ENCODE results near the gene TBC1D4. TPM values are rescaled to one million over a fixed set of nuclear protein-coding genes. Genes with fewer than 3 reads are reported as not detected.

The TBC1D4 gene
- total RNA-seq, 1 donor from 2014 or later, result 19.8 TPM

- Histone ChIP-seq H3K27ac (ENCODE audit: low read depth, low read length) (peak overlapping the region; percentile 26), H3K4me1 (ENCODE audit: control insufficient read depth in 3 of 3, insufficient read depth in 3 of 3, low read length in 3 of 3) (peaks cover 33 to 47% (median 38%) of the 10 kb centered on the region in 3 donors), H3K9ac (ENCODE audit: low read depth in 1 of 3, low read length in 3 of 3) (no peak overlapping the region), H3K36me3 (ENCODE audit: control insufficient read depth in 3 of 3, insufficient read depth in 3 of 3, low read length in 3 of 3) (no peaks in the 10 kb centered on the region), H3K27me3 (ENCODE audit: control insufficient read depth in 3 of 3, insufficient read depth in 3 of 3, low read length in 3 of 3) (no peaks in the 10 kb centered on the region), H3K9me3 (ENCODE audit: control insufficient read depth in 3 of 3, low read length in 3 of 3) (no peaks in the 10 kb centered on the region), H3K4me3 (ENCODE audit: low read length in 3 of 3) (no peak overlapping the region)
Measured at GRCh38 chr13:75414036-75414827, 67.7 kb downstream of the TBC1D4 start.

GRCh38 chr13:75411924-75412537 is 69.9 kb downstream of the TBC1D4 start:
- Histone ChIP-seq H3K36me3 (ENCODE audit: control insufficient read depth in 3 of 3, insufficient read depth in 3 of 3, low read length in 3 of 3) (no peaks in the 10 kb centered on the region), H3K9ac (ENCODE audit: low read depth in 1 of 3, low read length in 3 of 3) (no peak overlapping the region), H3K4me3 (ENCODE audit: low read length in 3 of 3) (no peak overlapping the region), H3K27ac (ENCODE audit: low read depth, low read length) (peak overlapping the region; percentile 91), H3K9me3 (ENCODE audit: control insufficient read depth in 3 of 3, low read length in 3 of 3) (no peaks in the 10 kb centered on the region), H3K4me1 (ENCODE audit: control insufficient read depth in 3 of 3, insufficient read depth in 3 of 3, low read length in 3 of 3) (peaks cover 15 to 38% (median 20%) of the 10 kb centered on the region in 3 donors), H3K27me3 (ENCODE audit: control insufficient read depth in 3 of 3, insufficient read depth in 3 of 3, low read length in 3 of 3) (no peaks in the 10 kb centered on the region)

- Histone ChIP-seq H3K9me3 (ENCODE audit: control insufficient read depth in 3 of 3, low read length in 3 of 3) (no peaks in the 10 kb centered on the region), H3K27ac (ENCODE audit: low read depth, low read length) (peak overlapping the region; percentile 91), H3K27me3 (ENCODE audit: control insufficient read depth in 3 of 3, insufficient read depth in 3 of 3, low read length in 3 of 3) (no peaks in the 10 kb centered on the region), H3K36me3 (ENCODE audit: control insufficient read depth in 3 of 3, insufficient read depth in 3 of 3, low read length in 3 of 3) (no peaks in the 10 kb centered on the region), H3K9ac (ENCODE audit: low read depth in 1 of 3, low read length in 3 of 3) (peak overlapping the region; percentile 55 to 69 (median 66)), H3K4me3 (ENCODE audit: low read length in 3 of 3) (peak overlapping the region; percentile 26 to 63 (median 51)), H3K4me1 (ENCODE audit: control insufficient read depth in 3 of 3, insufficient read depth in 3 of 3, low read length in 3 of 3) (peaks cover 9 to 34% (median 15%) of the 10 kb centered on the region in 3 donors)
Measured at GRCh38 chr13:75410207-75410606, 71.8 kb downstream of the TBC1D4 start.

GRCh38 chr13:75407998-75408397 is 74.0 kb downstream of the TBC1D4 start:
- peaks cover 15 to 25% (median 24%) of the 10 kb centered on the region in 3 donors for H3K4me1 ChIP-seq (ENCODE audit: control insufficient read depth in 3 of 3, insufficient read depth in 3 of 3, low read length in 3 of 3)
- H3K36me3 ChIP-seq (ENCODE audit: control insufficient read depth in 3 of 3, insufficient read depth in 3 of 3, low read length in 3 of 3), result no peaks in the 10 kb centered on the region
- peak overlapping the region; percentile 43 for H3K27ac ChIP-seq (ENCODE audit: low read depth, low read length)
- H3K9ac ChIP-seq (ENCODE audit: low read depth in 1 of 3, low read length in 3 of 3), result no peak overlapping the region
- no peak overlapping the region for H3K4me3 ChIP-seq (ENCODE audit: low read length in 3 of 3)
- H3K27me3 ChIP-seq (ENCODE audit: control insufficient read depth in 3 of 3, insufficient read depth in 3 of 3, low read length in 3 of 3), result no peaks in the 10 kb centered on the region
- H3K9me3 ChIP-seq (ENCODE audit: control insufficient read depth in 3 of 3, low read length in 3 of 3), result no peaks in the 10 kb centered on the region

GRCh38 chr13:75407473-75407872 is 74.5 kb downstream of the TBC1D4 start:
- Histone ChIP-seq H3K9me3 (ENCODE audit: control insufficient read depth in 3 of 3, low read length in 3 of 3) (no peaks in the 10 kb centered on the region), H3K27ac (ENCODE audit: low read depth, low read length) (peak overlapping the region; percentile 39), H3K27me3 (ENCODE audit: control insufficient read depth in 3 of 3, insufficient read depth in 3 of 3, low read length in 3 of 3) (no peaks in the 10 kb centered on the region), H3K9ac (ENCODE audit: low read depth in 1 of 3, low read length in 3 of 3) (no peak overlapping the region), H3K36me3 (ENCODE audit: control insufficient read depth in 3 of 3, insufficient read depth in 3 of 3, low read length in 3 of 3) (no peaks in the 10 kb centered on the region), H3K4me1 (ENCODE audit: control insufficient read depth in 3 of 3, insufficient read depth in 3 of 3, low read length in 3 of 3) (peaks cover 18 to 27% (median 24%) of the 10 kb centered on the region in 3 donors), H3K4me3 (ENCODE audit: low read length in 3 of 3) (no peak overlapping the region)

- Histone ChIP-seq H3K27ac (ENCODE audit: low read depth, low read length) (peak overlapping the region; percentile 32), H3K9me3 (ENCODE audit: control insufficient read depth in 3 of 3, low read length in 3 of 3) (no peaks in the 10 kb centered on the region), H3K27me3 (ENCODE audit: control insufficient read depth in 3 of 3, insufficient read depth in 3 of 3, low read length in 3 of 3) (no peaks in the 10 kb centered on the region), H3K9ac (ENCODE audit: low read depth in 1 of 3, low read length in 3 of 3) (no peak overlapping the region), H3K36me3 (ENCODE audit: control insufficient read depth in 3 of 3, insufficient read depth in 3 of 3, low read length in 3 of 3) (no peaks in the 10 kb centered on the region), H3K4me3 (ENCODE audit: low read length in 3 of 3) (no peak overlapping the region), H3K4me1 (ENCODE audit: control insufficient read depth in 3 of 3, insufficient read depth in 3 of 3, low read length in 3 of 3) (peaks cover 21 to 37% (median 30%) of the 10 kb centered on the region in 3 donors)
Measured at GRCh38 chr13:75405976-75406703, 75.8 kb downstream of the TBC1D4 start.

- Histone ChIP-seq H3K9ac (ENCODE audit: low read depth in 1 of 3, low read length in 3 of 3) (no peak overlapping the region), H3K36me3 (ENCODE audit: control insufficient read depth in 3 of 3, insufficient read depth in 3 of 3, low read length in 3 of 3) (no peaks in the 10 kb centered on the region), H3K9me3 (ENCODE audit: control insufficient read depth in 3 of 3, low read length in 3 of 3) (no peaks in the 10 kb centered on the region), H3K4me1 (ENCODE audit: control insufficient read depth in 3 of 3, insufficient read depth in 3 of 3, low read length in 3 of 3) (peaks cover 23 to 41% (median 39%) of the 10 kb centered on the region in 3 donors), H3K27ac (ENCODE audit: low read depth, low read length) (peak overlapping the region; percentile 86), H3K27me3 (ENCODE audit: control insufficient read depth in 3 of 3, insufficient read depth in 3 of 3, low read length in 3 of 3) (no peaks in the 10 kb centered on the region), H3K4me3 (ENCODE audit: low read length in 3 of 3) (no peak overlapping the region)
Measured at GRCh38 chr13:75404726-75405125, 77.2 kb downstream of the TBC1D4 start.

GRCh38 chr13:75402787-75403186 is 79.2 kb downstream of the TBC1D4 start:
- H3K9ac ChIP-seq (ENCODE audit: low read depth in 1 of 3, low read length in 3 of 3), result peak overlapping the region; percentile 55 to 71 (median 59)
- H3K4me1 ChIP-seq (ENCODE audit: control insufficient read depth in 3 of 3, insufficient read depth in 3 of 3, low read length in 3 of 3), result peaks cover 23 to 51% (median 38%) of the 10 kb centered on the region in 3 donors
- no peaks in the 10 kb centered on the region for H3K9me3 ChIP-seq (ENCODE audit: control insufficient read depth in 3 of 3, low read length in 3 of 3)
- no peaks in the 10 kb centered on the region for H3K36me3 ChIP-seq (ENCODE audit: control insufficient read depth in 3 of 3, insufficient read depth in 3 of 3, low read length in 3 of 3)
- peak overlapping the region; percentile 86 for H3K27ac ChIP-seq (ENCODE audit: low read depth, low read length)
- peak overlapping the region in 2 of 3 donors; percentile 51 to 57 for H3K4me3 ChIP-seq (ENCODE audit: low read length in 3 of 3)
- H3K27me3 ChIP-seq (ENCODE audit: control insufficient read depth in 3 of 3, insufficient read depth in 3 of 3, low read length in 3 of 3), result no peaks in the 10 kb centered on the region

GRCh38 chr13:75400775-75401174 is 81.2 kb downstream of the TBC1D4 start:
- Histone ChIP-seq H3K27me3 (ENCODE audit: control insufficient read depth in 3 of 3, insufficient read depth in 3 of 3, low read length in 3 of 3) (no peaks in the 10 kb centered on the region), H3K4me3 (ENCODE audit: low read length in 3 of 3) (no peak overlapping the region), H3K36me3 (ENCODE audit: control insufficient read depth in 3 of 3, insufficient read depth in 3 of 3, low read length in 3 of 3) (no peaks in the 10 kb centered on the region), H3K9ac (ENCODE audit: low read depth in 1 of 3, low read length in 3 of 3) (no peak overlapping the region), H3K4me1 (ENCODE audit: control insufficient read depth in 3 of 3, insufficient read depth in 3 of 3, low read length in 3 of 3) (peaks cover 14 to 37% (median 34%) of the 10 kb centered on the region in 3 donors), H3K9me3 (ENCODE audit: control insufficient read depth in 3 of 3, low read length in 3 of 3) (no peaks in the 10 kb centered on the region), H3K27ac (ENCODE audit: low read depth, low read length) (peak overlapping the region; percentile 67)

Data from skeletal muscle tissue (tissue), 4 donors.